ENCODE measurements around the gene TIMM50.

Gene TIMM50

DNA sequence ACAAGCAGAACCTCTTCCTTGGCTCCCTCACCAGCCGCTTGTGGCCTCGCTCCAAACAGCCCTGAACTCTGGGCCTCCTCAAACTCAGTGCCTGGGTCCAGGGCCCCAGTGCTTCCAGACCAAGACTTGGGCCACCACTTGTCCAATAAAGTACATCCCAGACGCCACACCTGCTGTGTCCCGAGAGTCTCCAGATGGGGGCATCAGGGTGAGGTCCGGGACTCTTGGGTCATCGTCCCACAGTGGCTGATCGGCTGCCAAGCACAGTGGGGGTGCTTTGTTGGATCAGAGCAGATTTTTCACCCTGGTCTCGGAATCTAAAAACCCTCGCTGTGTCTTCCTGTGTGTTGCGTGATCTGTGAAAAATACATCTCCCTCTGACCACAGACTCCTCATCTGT lies 9.1 kb downstream of the TIMM50 start:
- Histone ChIP-seq H2AFZ (ENCODE audit: low read depth, low read length) (no peak overlapping the region), H3K4me2 (ENCODE audit: low read length) (no peak overlapping the region), H3K4me1 (ENCODE audit: low read length) (no peaks in the 10 kb centered on the region), H3K36me3 (replicated peaks; ENCODE audit: low read depth, low read length) (peaks cover 34% of the 10 kb centered on the region), H3K4me3 (ENCODE audit: low read length) (no peak overlapping the region), H4K20me1 (ENCODE audit: insufficient read depth, low read length) (no peaks in the 10 kb centered on the region), H3K79me2 (ENCODE audit: low read length) (peaks cover 10% of the 10 kb centered on the region; the same call in 1 of the 2 replicates), H3K9ac (ENCODE audit: low read length) (no peak overlapping the region), H3K9me3 (ENCODE audit: insufficient read depth, low read length) (no peaks in the 10 kb centered on the region), H3K27me3 (ENCODE audit: low read depth, low read length) (no peaks in the 10 kb centered on the region), H3K27ac (ENCODE audit: low read length) (no peak overlapping the region)
- no peak for TF ChIP-seq EZH2phosphoT487 (IDR thresholded peaks at IDR 0.05; ENCODE audit: low read depth)
- no peak for TF ChIP-seq CTCF (IDR thresholded peaks at IDR 0.05; ENCODE audit: low read depth, low read length)

- H3K27ac ChIP-seq (ENCODE audit: low read length): no peak overlapping the region
- no peaks in the 10 kb centered on the region for H3K79me2 ChIP-seq (ENCODE audit: low read length)
- H4K20me1 ChIP-seq (ENCODE audit: insufficient read depth, low read length): no peaks in the 10 kb centered on the region
- TF ChIP-seq EZH2phosphoT487 (IDR thresholded peaks at IDR 0.05; ENCODE audit: low read depth) (no peak), CTCF (IDR thresholded peaks at IDR 0.05; ENCODE audit: low read depth, low read length) (no peak)
- no peaks in the 10 kb centered on the region for H3K9me3 ChIP-seq (ENCODE audit: insufficient read depth, low read length)
- H3K4me3 ChIP-seq (ENCODE audit: low read length): no peak overlapping the region
- no peaks in the 10 kb centered on the region for H3K4me1 ChIP-seq (ENCODE audit: low read length)
- peaks cover 24% of the 10 kb centered on the region for H3K36me3 ChIP-seq (replicated peaks; ENCODE audit: low read depth, low read length)
- no peak overlapping the region for H3K9ac ChIP-seq (ENCODE audit: low read length)
- H3K27me3 ChIP-seq (ENCODE audit: low read depth, low read length): no peaks in the 10 kb centered on the region
- H3K4me2 ChIP-seq (ENCODE audit: low read length): no peak overlapping the region
- no peak overlapping the region for H2AFZ ChIP-seq (ENCODE audit: low read depth, low read length)
These were observed 11.6 kb downstream of the TIMM50 start for GRCh38 chr19:39492225-39492624.

DNA sequence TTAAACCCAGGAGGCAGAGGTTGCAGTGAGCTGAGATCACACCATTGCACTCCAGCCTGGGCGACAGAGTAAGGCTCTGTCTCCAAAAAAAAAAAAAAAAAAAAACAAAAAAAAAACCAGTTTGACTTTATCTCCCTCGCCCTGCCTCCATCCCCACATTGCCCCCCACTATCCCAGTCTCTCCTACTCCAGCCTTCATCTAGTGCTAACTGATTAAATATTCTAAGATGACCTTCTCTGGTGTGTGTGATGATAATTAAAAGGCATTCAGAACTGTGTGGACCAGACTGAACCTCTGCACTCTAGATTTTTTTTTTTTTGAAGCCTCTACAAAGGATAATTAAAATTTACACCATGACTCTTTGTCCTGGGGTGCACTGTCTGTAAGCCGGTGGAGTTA lies 12.2 kb downstream of the TIMM50 start:
- peaks cover 4% of the 10 kb centered on the region for H3K4me1 ChIP-seq (ENCODE audit: low read length)
- H2AFZ ChIP-seq (ENCODE audit: low read depth, low read length): no peak overlapping the region
- no peak overlapping the region for H3K4me2 ChIP-seq (ENCODE audit: low read length)
- no peak overlapping the region for H3K27ac ChIP-seq (ENCODE audit: low read length)
- H3K9ac ChIP-seq (ENCODE audit: low read length): no peak overlapping the region
- H3K27me3 ChIP-seq (ENCODE audit: low read depth, low read length): no peaks in the 10 kb centered on the region
- peaks cover 23% of the 10 kb centered on the region for H3K36me3 ChIP-seq (replicated peaks; ENCODE audit: low read depth, low read length)
- H4K20me1 ChIP-seq (ENCODE audit: insufficient read depth, low read length): no peaks in the 10 kb centered on the region
- H3K79me2 ChIP-seq (ENCODE audit: low read length): no peaks in the 10 kb centered on the region
- no peak for TF ChIP-seq CTCF (IDR thresholded peaks at IDR 0.05; ENCODE audit: low read depth, low read length)
- no peak for TF ChIP-seq EZH2phosphoT487 (IDR thresholded peaks at IDR 0.05; ENCODE audit: low read depth)
- H3K9me3 ChIP-seq (ENCODE audit: insufficient read depth, low read length): no peaks in the 10 kb centered on the region
- no peak overlapping the region for H3K4me3 ChIP-seq (ENCODE audit: low read length)

DNA sequence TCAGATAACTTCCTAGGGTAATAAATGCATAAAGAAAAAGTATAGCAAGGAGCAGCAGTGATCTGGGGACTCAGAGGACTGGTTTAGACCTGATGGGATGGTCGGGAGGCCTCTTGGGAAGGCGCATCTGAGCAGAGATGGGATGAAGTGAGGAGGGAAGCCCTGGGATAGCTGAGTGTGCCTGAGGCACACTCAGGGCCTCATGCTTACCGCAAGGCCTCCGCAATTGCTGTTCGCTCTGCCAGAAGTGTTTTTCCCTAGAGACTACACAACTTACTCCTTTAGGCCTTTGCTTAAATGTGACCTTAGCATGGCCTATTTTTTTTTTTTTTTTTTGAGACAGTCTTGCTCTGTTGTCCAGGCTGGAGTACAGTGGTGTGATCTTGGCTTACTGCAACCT lies 14.0 kb downstream of the TIMM50 start:
- H3K4me1 ChIP-seq (ENCODE audit: low read length): peaks cover 10% of the 10 kb centered on the region
- peaks cover 6% of the 10 kb centered on the region for H3K36me3 ChIP-seq (replicated peaks; ENCODE audit: low read depth, low read length)
- no peaks in the 10 kb centered on the region for H3K79me2 ChIP-seq (ENCODE audit: low read length)
- H2AFZ ChIP-seq (ENCODE audit: low read depth, low read length): no peak overlapping the region
- no peak for TF ChIP-seq EZH2phosphoT487 (IDR thresholded peaks at IDR 0.05; ENCODE audit: low read depth)
- no peak for TF ChIP-seq CTCF (IDR thresholded peaks at IDR 0.05; ENCODE audit: low read depth, low read length)
- H3K27me3 ChIP-seq (ENCODE audit: low read depth, low read length): peaks cover 9% of the 10 kb centered on the region
- no peak overlapping the region for H3K4me3 ChIP-seq (ENCODE audit: low read length)
- H3K4me2 ChIP-seq (ENCODE audit: low read length): no peak overlapping the region
- no peaks in the 10 kb centered on the region for H3K9me3 ChIP-seq (ENCODE audit: insufficient read depth, low read length)
- no peak overlapping the region for H3K27ac ChIP-seq (ENCODE audit: low read length)
- no peaks in the 10 kb centered on the region for H4K20me1 ChIP-seq (ENCODE audit: insufficient read depth, low read length)
- no peak overlapping the region for H3K9ac ChIP-seq (ENCODE audit: low read length)

Data from OCI-LY3 (cell line).